GM21576 (cell line): ENCODE measurements around the gene SLIRP.
"Not testable (repeated sequence)": the region's sequence is repeated elsewhere in the genome, so short reads cannot be mapped to it uniquely, and the experiment has no call there.

Source experiments
- ATAC-seq: cut with Tn5 transposase; IDR thresholded peaks from one replicate; pipeline ENCODE4 v1.9.1; 2021; ENCODE audit warnings: mild to moderate bottlenecking, moderate library complexity; ENCODE audit not compliant: unreplicated experiment

Gene SLIRP

DNA sequence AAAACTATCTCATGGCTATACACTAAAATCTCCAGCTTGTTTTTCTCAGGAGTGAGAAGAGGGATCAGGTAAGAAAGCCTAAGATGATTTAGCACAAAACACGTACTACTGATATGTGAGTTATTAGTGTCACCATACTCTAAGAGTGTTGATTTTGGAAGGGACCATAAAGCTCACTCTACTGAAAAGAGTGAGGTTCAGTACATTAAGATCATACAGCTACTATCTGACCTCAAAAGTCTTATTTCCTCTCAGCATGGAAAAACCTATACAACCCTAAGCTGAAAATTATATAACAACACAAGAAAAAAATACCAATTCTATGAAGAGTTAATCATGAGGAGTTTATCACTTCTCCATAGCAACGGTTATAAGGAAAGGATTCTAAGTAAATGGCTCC, 33.5 kb downstream of the SLIRP start:
- ATAC-seq = no peak

DNA sequence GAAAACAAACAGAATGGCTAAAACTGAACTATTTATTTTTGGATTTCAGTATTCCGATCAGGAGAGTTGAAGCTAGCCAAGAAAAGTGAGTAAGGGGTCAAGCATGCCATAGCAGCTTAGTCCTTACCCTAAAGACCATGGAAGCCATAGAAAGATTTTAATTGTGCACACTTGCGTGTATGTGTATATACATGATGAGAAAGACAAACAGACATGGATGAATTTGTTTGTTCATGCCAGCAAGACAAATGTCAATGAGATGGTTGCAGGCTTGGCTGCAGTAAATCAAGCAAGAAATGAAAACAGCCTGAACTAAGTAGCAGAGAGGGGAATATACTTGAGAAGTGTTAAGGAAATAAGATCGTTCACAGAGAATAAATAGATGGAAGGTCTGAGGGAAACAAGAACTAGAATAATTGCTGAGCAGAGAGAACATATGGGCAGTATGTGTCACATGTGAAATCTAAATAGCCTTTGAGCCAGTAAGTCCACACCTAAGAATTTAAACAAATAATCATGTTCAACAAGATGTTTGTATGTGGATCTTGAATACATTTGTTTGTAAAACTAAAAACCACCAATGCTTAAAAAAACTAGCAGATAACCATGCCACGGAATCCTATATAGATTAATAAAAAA, 38.3 kb downstream of the SLIRP start:
- no peak for ATAC-seq

- ATAC-seq = not testable (repeated sequence)
Observed at GRCh38 chr14:77747425-77747824, 39.5 kb downstream of the SLIRP start.

DNA sequence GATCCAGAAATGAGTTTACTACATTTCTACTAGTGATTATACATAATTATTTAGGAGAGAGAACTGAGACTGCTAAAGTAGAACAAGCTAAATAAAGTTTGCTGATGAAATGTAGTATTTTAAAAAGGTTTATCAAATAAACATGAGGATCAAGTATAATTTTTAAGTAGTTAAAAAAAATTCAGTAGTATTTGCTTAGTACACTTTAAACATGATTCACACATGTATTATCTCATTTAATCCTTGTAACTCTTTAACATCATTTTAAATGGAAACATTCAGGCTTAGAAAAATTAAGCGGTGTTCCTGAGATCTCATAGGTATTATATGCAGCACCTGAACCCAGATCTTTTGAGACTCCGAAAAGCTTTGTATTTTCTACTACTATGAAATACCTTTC, 44.4 kb downstream of the SLIRP start:
- ATAC-seq = no peak

- no peak for ATAC-seq
Observed at GRCh38 chr14:77752799-77753516, 45.1 kb downstream of the SLIRP start.

DNA sequence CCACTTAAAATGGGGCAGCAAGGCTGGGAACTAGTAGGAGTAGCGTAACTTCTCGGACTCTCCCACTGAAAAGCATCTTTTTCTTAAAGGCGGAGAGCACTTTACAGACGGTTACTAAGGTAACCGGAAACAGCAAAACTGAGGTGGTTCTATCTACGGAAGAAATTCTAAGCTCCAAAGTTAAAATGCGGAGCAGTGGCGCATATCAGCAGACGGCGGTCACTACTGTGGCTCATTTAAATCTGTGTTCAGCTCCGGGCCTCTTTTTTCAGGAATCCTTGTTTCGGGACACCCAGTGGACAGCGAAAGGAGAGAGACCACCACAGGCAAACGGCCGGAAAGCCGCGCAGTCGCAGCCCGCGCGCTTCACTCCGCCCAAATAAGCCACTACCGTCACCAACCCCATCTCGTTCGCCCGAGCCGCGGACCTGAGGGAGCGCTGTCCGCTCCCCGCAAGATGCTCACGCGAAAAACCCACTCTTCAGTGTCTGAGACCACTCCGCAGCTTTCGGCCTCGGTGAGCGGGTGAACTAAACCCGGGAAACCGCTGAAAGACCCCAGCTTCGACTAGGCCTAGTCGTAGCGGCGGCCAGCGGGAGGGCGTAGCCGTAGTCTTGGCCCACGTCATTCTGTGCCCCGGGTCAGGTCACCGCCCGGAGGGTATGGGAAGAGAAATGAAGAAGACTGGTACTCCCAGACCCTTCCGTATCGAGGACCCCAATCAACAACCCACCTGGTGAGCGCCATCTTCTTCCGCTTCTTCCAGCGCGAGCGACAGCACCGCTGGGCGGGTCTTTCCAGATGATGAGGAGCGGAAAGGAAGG, 52.7 kb downstream of the SLIRP start, which contains the start of gene SNW1:
SNW1 (minus strand) TSS at position 776 of the 824 bp plus-strand sequence; CDS start at position 747, 29 bp downstream.
- ATAC-seq = peak; percentile 94

- peak; percentile 8 for ATAC-seq
Observed at GRCh38 chr14:77761205-77761931, 53.5 kb downstream of the SLIRP start.

- no peak for ATAC-seq
Observed at GRCh38 chr14:77763316-77763715, 55.4 kb downstream of the SLIRP start.

DNA sequence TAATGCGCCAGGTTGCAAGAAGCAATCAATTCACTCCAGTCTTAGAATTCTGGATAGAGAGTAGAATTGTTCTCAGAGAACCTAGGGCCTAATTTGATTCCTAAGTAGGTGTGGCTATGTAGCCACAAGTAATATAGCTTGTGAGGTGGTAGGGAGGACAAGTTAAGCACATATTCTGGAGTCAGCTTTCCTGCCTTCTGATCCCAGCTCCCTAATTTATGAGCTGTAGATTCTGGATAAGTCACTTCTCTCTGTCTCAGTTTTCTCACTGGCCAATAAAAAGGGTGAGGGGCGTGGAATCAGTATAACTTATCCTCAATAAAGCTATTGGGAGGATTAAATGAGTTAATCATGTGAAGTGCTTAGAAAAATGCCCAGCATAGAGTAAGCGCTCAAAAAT, 56.1 kb downstream of the SLIRP start:
- ATAC-seq = no peak
